HG03045 (cell line): Measurements from ENCODE around the gene ANXA2.
A peak's percentile ranks its signal among the peaks of the same experiment; 100 is the strongest.
"Not testable (repeated sequence)": the region's sequence is repeated elsewhere in the genome, so short reads cannot be mapped to it uniquely, and the experiment has no call there.

ENCODE experiments used
- ATAC-seq: cut with Tn5 transposase; IDR thresholded peaks from one replicate; pipeline ENCODE4 v1.9.1; 2021; ENCODE audit warnings: mild to moderate bottlenecking, moderate library complexity; ENCODE audit not compliant: unreplicated experiment

ANXA2 gene

GRCh38 chr15:60397772-60398445 is at the start of gene ANXA2:
TSS of gene ANXA2 (minus strand) at chr15:60397986. CDS start at chr15:60386075, 11,911 bp downstream.
- ATAC-seq = peak; percentile 73

GRCh38 chr15:60444289-60444912 is 46.6 kb upstream of the ANXA2 start:
- ATAC-seq = no peak

DNA sequence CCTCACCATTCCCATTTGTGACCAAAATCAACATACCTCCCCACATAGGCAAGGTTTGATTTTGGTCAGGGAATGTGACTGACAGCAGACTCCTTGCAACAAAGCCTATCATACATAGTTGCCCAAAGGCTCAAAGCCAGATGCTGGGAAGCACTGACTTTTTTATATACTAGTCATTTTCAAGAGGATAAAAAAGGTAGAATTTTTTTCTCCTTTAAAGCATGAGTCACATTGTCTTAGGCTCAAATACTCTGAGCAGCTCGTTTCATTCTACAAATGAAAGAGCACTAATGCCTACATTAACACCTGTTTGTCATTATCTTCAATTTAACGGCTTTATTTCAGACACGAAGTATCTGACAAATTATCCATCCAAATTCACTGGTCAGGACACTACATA is 45.0 kb upstream of the ANXA2 start:
- no peak for ATAC-seq

GRCh38 chr15:60442031-60442650 is 44.4 kb upstream of the ANXA2 start:
- no peak for ATAC-seq

DNA sequence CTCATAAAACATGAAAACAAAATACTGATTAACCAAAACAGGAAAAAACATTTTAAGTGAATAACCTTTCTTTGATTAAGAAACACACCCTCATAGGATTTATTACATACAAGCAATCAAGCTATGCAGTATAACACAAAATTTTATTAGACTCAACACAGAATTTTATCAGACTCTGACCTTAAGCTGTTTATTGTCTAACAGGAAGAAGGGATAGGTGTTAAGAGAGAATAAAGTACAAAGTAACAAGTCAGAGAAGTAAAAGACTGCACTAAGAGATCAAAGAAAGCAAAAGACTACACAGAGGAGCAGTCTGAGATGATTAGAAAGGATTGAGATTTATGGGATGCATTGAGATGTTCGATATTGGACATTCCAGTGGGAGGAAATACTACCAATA is 43.5 kb upstream of the ANXA2 start:
- ATAC-seq = no peak

DNA sequence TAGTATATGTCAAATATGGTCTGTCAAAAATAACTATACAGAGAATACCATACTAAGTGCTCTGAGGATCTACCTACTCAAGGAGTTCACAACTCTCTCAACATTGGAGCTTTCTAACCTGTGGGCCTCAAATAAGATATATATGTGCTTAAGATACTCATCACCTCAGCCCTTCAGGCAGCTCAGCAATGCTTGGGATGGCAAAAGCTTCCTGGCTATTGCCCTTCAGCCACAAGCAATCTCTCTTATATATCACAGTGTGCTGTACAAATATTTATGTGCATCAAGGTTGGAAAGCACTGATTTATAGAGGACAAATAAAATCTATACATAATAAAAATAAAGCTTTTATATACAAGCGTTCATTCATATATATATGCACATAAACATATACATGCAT is 40.9 kb upstream of the ANXA2 start:
- ATAC-seq = no peak

DNA sequence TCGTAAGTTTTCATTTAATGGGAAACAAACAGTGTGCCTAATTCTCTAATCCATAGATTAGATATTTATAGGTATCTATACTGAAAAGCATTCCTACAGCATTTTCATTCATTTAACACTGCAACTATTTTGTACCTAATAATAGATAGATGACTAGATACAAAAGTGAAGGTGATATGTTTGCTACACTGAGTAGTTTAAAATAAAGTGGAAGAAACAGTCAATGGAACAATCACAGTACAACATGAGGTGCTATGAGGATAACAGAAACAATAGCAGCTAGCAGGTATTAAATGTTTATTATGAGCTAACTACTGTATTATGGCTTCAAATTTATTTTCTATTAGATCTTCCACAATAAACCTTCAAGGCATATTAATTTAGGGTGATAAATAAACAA is 31.1 kb upstream of the ANXA2 start:
- no peak for ATAC-seq

DNA sequence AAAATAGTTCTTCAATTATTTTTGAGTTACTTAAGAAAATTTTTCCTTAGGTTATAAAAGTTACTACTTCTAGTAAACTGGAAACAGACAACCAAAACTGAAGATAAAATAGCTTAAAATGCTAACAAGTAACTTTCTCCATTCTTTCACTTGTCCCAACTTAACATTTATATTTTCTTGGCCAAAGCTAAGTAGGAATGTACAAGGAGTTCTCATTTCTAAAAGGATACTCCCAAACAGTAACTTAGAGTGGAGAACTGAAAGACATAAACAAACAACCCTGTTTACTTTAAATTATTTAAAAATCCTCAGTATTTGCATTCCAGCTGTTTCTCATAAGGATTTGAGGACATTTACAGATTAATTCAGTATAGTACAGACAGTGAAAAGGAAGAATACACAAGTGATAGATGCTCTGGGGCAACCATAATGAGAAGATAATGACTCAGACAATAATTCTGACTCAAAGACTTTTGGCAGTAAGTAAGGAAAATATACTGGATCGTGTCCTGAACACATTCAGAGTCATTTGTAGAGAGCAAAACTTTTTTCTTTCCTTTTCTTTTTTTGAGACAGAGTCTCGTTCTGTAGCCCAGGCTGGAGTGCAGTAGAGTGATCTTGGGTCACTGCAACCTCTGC is 29.2 kb upstream of the ANXA2 start:
- no peak for ATAC-seq

- no peak for ATAC-seq
Measured at GRCh38 chr15:60425461-60425860, 27.7 kb upstream of the ANXA2 start.

GRCh38 chr15:60424006-60424405 is 26.2 kb upstream of the ANXA2 start:
- ATAC-seq = no peak

DNA sequence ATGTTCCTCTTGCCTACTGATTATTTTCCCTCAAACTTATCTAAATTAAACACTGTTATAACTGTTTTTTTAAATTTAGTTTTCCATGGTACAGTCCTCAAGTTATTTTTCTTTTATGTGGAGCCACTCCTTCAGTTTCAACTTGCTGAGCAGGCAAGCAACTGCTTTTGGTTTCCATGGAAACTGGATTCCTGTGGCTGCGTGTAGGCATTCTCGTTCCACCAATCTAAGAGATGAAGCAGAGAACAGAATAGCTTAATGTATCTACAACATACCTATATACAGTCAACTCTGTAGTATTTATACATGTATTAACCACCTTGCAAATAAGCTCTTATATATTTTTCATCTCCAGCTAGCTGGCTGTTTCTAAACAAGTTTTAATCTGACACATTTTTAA is 25.8 kb upstream of the ANXA2 start:
- no peak for ATAC-seq

DNA sequence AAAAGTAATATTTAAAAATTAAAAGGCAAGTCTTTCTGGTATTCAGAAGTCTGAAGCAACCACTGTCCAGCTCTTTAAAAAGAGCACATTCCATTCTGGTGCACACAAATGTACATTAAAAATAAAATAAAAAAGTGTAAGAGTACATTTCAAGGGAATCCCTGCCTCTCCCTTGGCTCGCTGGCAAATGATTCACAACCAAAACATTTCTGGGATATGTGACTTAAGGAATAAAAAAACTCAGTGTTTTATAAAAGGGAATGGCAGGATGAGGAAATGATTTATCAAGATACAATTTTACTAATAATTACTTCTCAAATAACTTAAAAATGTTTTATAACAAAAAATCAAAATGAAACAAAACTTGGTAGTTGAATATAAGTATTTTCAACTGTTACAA is 23.8 kb upstream of the ANXA2 start:
- no peak for ATAC-seq

DNA sequence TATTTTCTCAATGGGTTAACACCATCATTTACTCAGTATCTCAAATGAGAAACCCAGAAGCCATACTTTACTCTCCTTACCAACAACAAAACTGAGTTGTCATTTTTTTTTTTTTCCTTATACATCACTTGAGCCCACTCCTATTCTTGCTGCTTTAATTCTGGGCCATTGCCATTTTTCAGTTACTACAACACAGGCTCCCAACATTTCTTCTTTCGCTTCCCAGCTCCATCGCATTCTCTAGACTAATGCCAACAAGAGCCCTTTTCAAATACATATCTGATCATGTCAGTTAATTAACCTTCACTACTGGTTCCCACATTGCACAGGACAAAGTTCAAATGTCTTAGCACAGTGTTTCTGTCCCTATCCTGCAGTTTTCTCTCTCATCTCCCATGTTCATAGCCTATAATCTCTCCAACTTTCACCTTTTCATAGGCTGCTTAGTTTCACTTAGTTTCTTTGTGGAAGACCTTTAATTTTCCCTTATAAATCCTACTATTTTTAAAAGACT is 22.5 kb upstream of the ANXA2 start:
- ATAC-seq = no peak

GRCh38 chr15:60419753-60420152 is 22.0 kb upstream of the ANXA2 start:
- ATAC-seq = no peak

GRCh38 chr15:60418096-60418495 is 20.3 kb upstream of the ANXA2 start:
- no peak for ATAC-seq

DNA sequence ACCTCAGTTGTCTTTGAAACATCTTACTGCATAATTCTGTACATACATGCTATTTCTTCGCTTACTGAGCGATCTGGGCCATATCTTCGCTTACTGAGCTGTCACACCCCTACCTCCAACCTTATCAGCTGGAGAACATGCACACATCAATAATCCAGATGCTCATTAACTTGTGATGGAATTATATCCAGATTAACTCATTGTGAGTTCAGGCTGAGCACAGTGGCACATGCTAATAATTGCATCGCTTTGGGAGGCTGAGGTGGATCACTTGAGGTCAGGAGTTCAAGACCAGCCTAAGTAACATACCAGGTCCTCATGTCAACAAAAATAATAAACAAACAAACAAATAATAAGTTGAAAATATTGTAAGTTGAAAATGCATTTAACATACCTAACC is 19.3 kb upstream of the ANXA2 start:
- ATAC-seq = no peak

GRCh38 chr15:60416484-60416883 is 18.7 kb upstream of the ANXA2 start:
- no peak for ATAC-seq

DNA sequence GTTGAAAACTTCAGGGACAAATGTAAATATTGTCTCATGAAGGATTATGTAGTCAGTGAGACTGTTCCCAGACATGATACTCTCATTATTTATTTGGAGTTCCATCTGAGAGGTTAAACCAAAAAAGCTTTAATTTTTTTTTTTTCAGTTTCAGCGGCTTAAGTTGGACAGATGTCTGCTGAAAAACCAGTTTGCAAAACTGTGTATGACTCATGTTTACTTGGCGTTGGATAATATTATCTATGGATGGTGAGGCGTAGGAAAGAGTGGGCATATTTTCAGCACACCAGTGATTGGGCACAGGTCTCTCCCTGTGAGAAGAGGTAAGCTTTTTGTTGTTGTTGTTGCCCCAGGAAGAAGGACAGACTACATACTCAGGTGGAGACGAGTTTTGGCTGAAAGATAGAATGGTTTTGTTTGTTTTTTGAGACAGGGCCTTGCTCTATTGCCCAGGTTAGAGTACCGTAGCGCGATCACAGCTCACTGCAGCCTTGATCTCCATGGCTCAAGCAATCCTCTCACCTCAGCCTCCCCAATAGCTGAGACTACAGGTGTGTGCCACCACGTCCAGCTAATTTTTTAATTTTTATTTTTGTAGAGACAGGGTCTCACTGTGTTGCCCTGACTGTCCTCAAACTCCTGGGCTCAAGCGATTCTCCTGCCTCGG is 16.4 kb upstream of the ANXA2 start:
- ATAC-seq = no peak

- no peak for ATAC-seq
Measured at GRCh38 chr15:60413231-60413824, 15.5 kb upstream of the ANXA2 start.

GRCh38 chr15:60412807-60413206 is 15.0 kb upstream of the ANXA2 start:
- ATAC-seq = not testable (repeated sequence)
